Measurements from ENCODE around the gene COL23A1. TPM values are rescaled to one million over a fixed set of nuclear protein-coding genes. Genes with fewer than 3 reads are reported as not detected.

Gene COL23A1
- total RNA-seq, 1 experiment from 2014 or later = 15.0 TPM

GRCh38 chr5:178248750-178249149, 341.4 kb downstream of the COL23A1 start:
- no peaks in the 10 kb centered on the region for H3K27me3 Mint-ChIP-seq (ENCODE audit: low read depth)

GRCh38 chr5:178247481-178248456, 342.4 kb downstream of the COL23A1 start:
- no peaks in the 10 kb centered on the region for H3K9me3 Mint-ChIP-seq
- peak; percentile 71 for ATAC-seq
- CTCF ChIA-PET = interaction anchor here (0.6 to 3.3 kb wide), 7 partner anchors 13 to 553 kb away, joined by 3 to 24 read pairs (median 4); partner anchors contain the start of gene COL23A1
- no peak overlapping the region for H3K27ac Mint-ChIP-seq
- no peaks in the 10 kb centered on the region for H3K27me3 Mint-ChIP-seq (ENCODE audit: low read depth)
- no peak for TF ChIP-seq MXD4 (CRISPR knock-in tag; IDR thresholded peaks at IDR 0.05; ENCODE audit: borderline replicate concordance)
- no peak for TF ChIP-seq JUN (CRISPR knock-in tag; IDR thresholded peaks at IDR 0.05)
- TF ChIP-seq AR (CRISPR knock-in tag; IDR thresholded peaks at IDR 0.05) = no peak
- TF ChIP-seq NFE2L1 (CRISPR knock-in tag; IDR thresholded peaks at IDR 0.05) = no peak
- no peak for TF ChIP-seq ZNF121 (CRISPR knock-in tag; IDR thresholded peaks at IDR 0.05)
- TF ChIP-seq TCF7 (CRISPR knock-in tag; IDR thresholded peaks at IDR 0.05; ENCODE audit: low read depth) = no peak
- no peak for TF ChIP-seq CBFB (CRISPR knock-in tag; IDR thresholded peaks at IDR 0.05; ENCODE audit: low read depth)
- TF ChIP-seq NR3C1 (CRISPR knock-in tag; conservative IDR thresholded peaks at IDR 0.05; ENCODE audit: low read depth) = no peak
- no peak for TF ChIP-seq ZNF423 (CRISPR knock-in tag; IDR thresholded peaks at IDR 0.05)
- no peak for TF ChIP-seq ZBTB21 (CRISPR knock-in tag; IDR thresholded peaks at IDR 0.05; ENCODE audit: borderline replicate concordance)
- no peak for TF ChIP-seq FOXP1 (CRISPR knock-in tag; IDR thresholded peaks at IDR 0.05; ENCODE audit: borderline replicate concordance)
- no peak for TF ChIP-seq PREB (CRISPR knock-in tag; IDR thresholded peaks at IDR 0.05; ENCODE audit: borderline replicate concordance)
- TF ChIP-seq ESRRA (CRISPR knock-in tag; IDR thresholded peaks at IDR 0.05; ENCODE audit: borderline replicate concordance) = no peak
- no peak for TF ChIP-seq HMGA2 (CRISPR knock-in tag; IDR thresholded peaks at IDR 0.05)
- TF ChIP-seq JAZF1 (CRISPR knock-in tag; IDR thresholded peaks at IDR 0.05) = no peak
- TF ChIP-seq GTF2I (CRISPR knock-in tag; conservative IDR thresholded peaks at IDR 0.05) = no peak
- TF ChIP-seq ZNF512 (CRISPR knock-in tag; IDR thresholded peaks at IDR 0.05; ENCODE audit: borderline replicate concordance) = no peak
- TF ChIP-seq ZNF219 (CRISPR knock-in tag; IDR thresholded peaks at IDR 0.05; ENCODE audit: borderline replicate concordance) = no peak
- no peak for TF ChIP-seq ZNF317 (CRISPR knock-in tag; IDR thresholded peaks at IDR 0.05; ENCODE audit: borderline replicate concordance, low read depth)
- no peak for TF ChIP-seq CREB1 (CRISPR knock-in tag; IDR thresholded peaks at IDR 0.05)
- H3K36me3 Mint-ChIP-seq = no peaks in the 10 kb centered on the region
- POLR2A ChIA-PET = no interaction called here
- no peak for DNase-seq (ENCODE audit: low spot score)
- H3K4me1 Mint-ChIP-seq = peaks cover 3% of the 10 kb centered on the region; the same call in 1 of the 2 replicates
- H3K4me3 Mint-ChIP-seq = no peak overlapping the region

More at GRCh38 chr5:178248750-178249149, 341.4 kb downstream of the COL23A1 start:
- Mint-ChIP-seq H3K4me1 (peaks cover 3% of the 10 kb centered on the region; the same call in 1 of the 2 replicates), H3K4me3 (no peak overlapping the region), H3K9me3 (no peaks in the 10 kb centered on the region), H3K27ac (no peak overlapping the region), H3K36me3 (no peaks in the 10 kb centered on the region)
- TF ChIP-seq ZNF281 (CRISPR knock-in tag; IDR thresholded peaks at IDR 0.05) (no peak), ZNF219 (CRISPR knock-in tag; IDR thresholded peaks at IDR 0.05; ENCODE audit: borderline replicate concordance) (no peak), SP1 (CRISPR knock-in tag; conservative IDR thresholded peaks at IDR 0.05) (no peak), SOX15 (CRISPR knock-in tag; IDR thresholded peaks at IDR 0.05) (no peak), ZNF232 (CRISPR knock-in tag; IDR thresholded peaks at IDR 0.05) (no peak)
- ATAC-seq = no peak
- no peak for DNase-seq (ENCODE audit: low spot score)
- ChIA-PET CTCF (interaction anchor here (1.0 to 3.3 kb wide), 2 partner anchors 14 to 341 kb away, joined by 3 to 24 read pairs; partner anchors contain the start of gene COL23A1), POLR2A (no interaction called here)
